GM18951 (cell line): ENCODE measurements around the gene TRAPPC3.
"Not testable (repeated sequence)": the region's sequence is repeated elsewhere in the genome, so short reads cannot be mapped to it uniquely, and the experiment has no call there.

Experiments used
- POLR2A ChIP-seq: IDR thresholded peaks from 4 replicates; pipeline ENCODE4 v1.6.1; 2011; ENCODE audit warnings: mild to moderate bottlenecking; ENCODE audit not compliant: insufficient read length, insufficient read depth; ENCODE audit errors: extremely low read depth
- in situ Hi-C: fragments of 300-500 bp; cut with MboI; formaldehyde crosslinking; loops from one replicate; pipeline ENCODE4 v1.12.0; 2022; ENCODE audit warnings: low sequenced_read_pairs, mixed read lengths, inconsistent platforms; ENCODE audit not compliant: unreplicated experiment

The TRAPPC3 gene

GRCh38 chr1:36160949-36161485, 11.7 kb upstream of the TRAPPC3 start:
- TF ChIP-seq POLR2A: peak; percentile 74
- in situ Hi-C loops: no loop called here

- in situ Hi-C loops: no loop called here
- no peak for TF ChIP-seq POLR2A
These were observed 11.2 kb upstream of the TRAPPC3 start for GRCh38 chr1:36160388-36160948.

- in situ Hi-C loops: no loop called here
- no peak for TF ChIP-seq POLR2A
These were observed 10.5 kb upstream of the TRAPPC3 start for GRCh38 chr1:36159614-36160387.

GRCh38 chr1:36158827-36159252, 9.6 kb upstream of the TRAPPC3 start:
- in situ Hi-C loops: not testable (repeated sequence)

GRCh38 chr1:36157973-36158826, 8.9 kb upstream of the TRAPPC3 start:
- no peak for TF ChIP-seq POLR2A
- in situ Hi-C loops: no loop called here

GRCh38 chr1:36157115-36157903, 8.0 kb upstream of the TRAPPC3 start:
- in situ Hi-C loops: no loop called here
- no peak for TF ChIP-seq POLR2A

GRCh38 chr1:36156329-36157114, 7.2 kb upstream of the TRAPPC3 start:
- in situ Hi-C loops: no loop called here
- no peak for TF ChIP-seq POLR2A

GRCh38 chr1:36155408-36156328, 6.4 kb upstream of the TRAPPC3 start, which contains the start of gene MAP7D1:
TSS of gene MAP7D1 (plus strand) at chr1:36156160. CDS start at chr1:36156418, 258 bp downstream.
- TF ChIP-seq POLR2A: peak; percentile 87
- in situ Hi-C loops: no loop called here

GRCh38 chr1:36154765-36155407, 5.6 kb upstream of the TRAPPC3 start:
- TF ChIP-seq POLR2A: no peak
- in situ Hi-C loops: no loop called here

- TF ChIP-seq POLR2A: no peak
- in situ Hi-C loops: no loop called here
These were observed 5.0 kb upstream of the TRAPPC3 start for GRCh38 chr1:36154335-36154734.
